Fibroblast of skin of left biceps (primary cell): ENCODE measurements around the gene UNC13A.
"Not testable (repeated sequence)": the region's sequence is repeated elsewhere in the genome, so short reads cannot be mapped to it uniquely, and the experiment has no call there.

ENCODE experiments used
- DNase-seq, 2 experiments: peaks; one replicate each; pipeline ENCODE4 v3.0.0-alpha.2; 2013; ENCODE audit warnings: low read depth in 2 of 2

UNC13A gene

DNA sequence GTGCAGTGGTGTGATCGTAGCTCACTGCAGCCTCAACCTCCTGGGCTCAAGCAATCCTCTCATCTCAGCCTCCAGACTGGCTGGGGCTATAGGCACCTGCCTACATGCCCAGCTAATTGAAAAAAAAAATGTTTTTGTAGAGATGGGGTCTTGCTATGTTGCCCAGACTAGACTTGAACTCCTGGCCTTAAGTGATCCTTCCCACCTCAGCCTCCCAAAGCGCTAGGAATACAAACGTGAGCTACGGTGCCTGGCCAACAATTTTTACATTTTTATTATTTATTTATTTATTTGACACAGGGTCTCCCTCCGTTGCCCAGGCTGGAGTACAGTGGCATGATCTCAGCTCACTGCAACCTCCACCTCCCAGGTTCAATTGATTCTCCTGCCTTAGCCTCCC, 117.9 kb downstream of the UNC13A start:
- DNase-seq, result not testable (repeated sequence)

DNA sequence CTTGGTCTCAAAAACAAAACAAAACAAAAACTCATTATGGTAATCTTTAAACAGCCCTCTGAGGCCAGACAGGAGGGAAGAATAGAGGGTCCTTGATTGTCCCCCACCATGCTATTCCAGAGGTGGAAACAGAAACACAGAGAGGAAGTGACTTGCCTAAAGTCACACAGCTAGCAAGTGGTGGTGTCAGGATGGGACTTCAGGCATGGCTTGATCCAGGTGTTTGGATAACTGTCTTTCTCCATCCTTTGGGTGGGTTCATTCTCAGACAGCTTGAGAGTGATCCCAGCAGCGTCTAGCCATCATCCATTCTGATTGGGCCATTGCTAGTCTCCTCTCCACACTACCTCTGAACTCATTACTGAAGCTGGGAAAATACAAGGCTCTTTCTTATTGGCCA, 120.2 kb downstream of the UNC13A start:
- DNase-seq, result no peak

- DNase-seq, result no peak
Measured at GRCh38 chr19:17565611-17566010, 122.5 kb downstream of the UNC13A start.

DNA sequence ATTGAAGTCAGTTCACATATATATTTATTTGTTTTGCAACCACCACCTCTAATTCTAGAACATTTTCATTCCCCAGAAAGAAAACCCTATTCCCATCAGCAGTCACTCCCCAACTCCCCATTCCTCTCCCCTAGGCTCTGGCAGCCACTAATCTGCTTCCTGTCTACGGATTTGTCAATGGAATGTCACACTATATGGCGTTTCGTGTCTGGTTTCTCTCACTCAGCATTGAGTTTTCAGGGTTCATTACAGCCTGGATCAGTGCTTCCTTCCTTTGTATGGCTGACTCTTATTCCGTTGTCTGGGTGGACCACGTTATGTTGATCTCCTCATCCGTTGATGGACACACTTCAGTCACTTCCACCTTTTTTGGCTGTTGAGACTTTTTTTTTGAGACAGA, 123.4 kb downstream of the UNC13A start:
- DNase-seq, result no peak

DNA sequence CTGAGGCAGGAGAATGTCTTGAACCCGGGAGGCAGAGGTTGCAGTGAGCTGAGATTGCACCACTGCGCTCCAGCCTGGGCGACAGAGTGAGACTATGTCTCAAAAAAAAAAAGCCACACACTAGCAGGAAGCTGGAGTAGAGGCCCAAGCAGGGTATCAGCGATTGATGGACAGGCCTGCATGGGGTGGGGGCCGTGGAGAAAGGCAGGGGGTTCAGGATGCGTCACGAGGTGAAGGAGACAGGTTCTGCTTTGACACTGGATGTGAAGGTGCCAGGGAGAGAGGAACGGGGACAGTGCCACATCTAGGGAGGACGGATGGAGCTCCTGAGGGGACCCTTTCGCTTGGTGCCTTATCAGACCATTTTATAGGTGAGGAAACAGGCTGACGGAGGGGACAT, 125.6 kb downstream of the UNC13A start:
- DNase-seq, result no peak

GRCh38 chr19:17562097-17562496, 126.1 kb downstream of the UNC13A start:
- DNase-seq, result no peak

GRCh38 chr19:17560205-17560595, 128.0 kb downstream of the UNC13A start:
- peak; percentile 19 to 24 for DNase-seq

GRCh38 chr19:17557466-17557865, 130.7 kb downstream of the UNC13A start:
- no peak for DNase-seq

DNA sequence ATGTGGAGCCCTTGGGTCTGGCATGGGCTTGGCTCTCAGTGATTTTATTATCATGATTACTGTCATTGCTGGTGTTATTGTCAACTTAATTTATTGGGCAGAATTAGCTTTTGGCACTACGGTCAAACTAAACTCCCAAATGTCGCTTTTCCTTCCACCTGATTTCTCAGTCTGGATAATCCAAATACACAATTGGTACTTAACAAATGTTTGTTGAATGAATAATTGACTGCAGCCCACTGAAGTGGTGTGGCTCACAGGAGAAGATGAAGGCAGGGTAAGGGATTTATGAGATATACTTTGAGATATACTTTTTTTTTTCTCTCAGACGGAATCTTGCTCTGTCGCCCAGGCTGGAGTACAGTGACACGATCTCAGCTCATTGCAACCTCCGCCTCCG, 131.2 kb downstream of the UNC13A start:
- DNase-seq, result no peak

DNA sequence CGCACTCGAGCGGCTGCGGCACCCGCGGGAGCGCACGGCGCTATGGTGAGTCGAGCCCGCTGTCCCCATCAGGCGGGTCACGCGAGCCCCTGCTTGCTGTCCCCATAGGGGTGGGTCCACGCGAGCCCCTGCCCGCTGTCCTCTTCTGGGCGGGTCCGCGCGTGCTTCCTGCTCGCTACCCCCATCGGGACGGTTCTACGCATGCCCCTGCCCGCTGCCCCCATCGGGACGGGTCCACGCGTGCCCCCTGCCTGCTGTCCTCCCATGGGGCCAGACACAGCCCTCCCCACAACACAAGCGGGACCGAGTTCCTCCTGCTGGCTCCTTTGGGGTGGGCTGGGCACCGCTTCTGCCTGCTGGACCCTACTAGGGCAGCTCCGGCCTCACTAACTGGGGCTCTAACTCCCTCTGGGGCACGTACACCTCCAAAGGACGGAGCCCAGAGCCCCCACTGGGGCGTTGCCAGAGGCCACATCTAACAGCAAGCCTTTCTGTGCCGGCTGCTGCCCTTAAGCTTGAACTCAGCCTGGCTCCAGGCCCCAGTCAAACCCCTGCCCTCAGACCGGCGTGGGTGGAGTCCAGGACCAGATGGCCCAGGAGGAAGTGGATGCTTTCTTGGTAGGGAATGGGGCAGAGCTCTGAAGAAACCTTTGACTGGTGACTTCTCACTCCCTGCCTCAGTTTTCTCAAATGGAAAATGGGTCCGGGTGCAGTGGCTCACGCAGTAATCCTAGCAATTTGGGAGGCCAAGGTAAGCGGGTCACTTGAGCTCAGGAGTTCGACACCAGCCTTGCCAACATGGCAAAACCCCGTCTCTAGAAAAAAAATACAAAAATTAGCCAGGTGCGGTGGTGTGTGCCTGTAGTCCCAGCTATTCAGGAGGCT, 132.0 kb downstream of the UNC13A start:
- DNase-seq, result no peak

GRCh38 chr19:17555480-17555928, 132.7 kb downstream of the UNC13A start, which contains the start of gene COLGALT1:
Gene COLGALT1, plus strand, starts transcription at chr19:17555649. Its CDS starts 65 bp downstream, at chr19:17555714.
- peak; percentile 66 to 74 for DNase-seq

DNA sequence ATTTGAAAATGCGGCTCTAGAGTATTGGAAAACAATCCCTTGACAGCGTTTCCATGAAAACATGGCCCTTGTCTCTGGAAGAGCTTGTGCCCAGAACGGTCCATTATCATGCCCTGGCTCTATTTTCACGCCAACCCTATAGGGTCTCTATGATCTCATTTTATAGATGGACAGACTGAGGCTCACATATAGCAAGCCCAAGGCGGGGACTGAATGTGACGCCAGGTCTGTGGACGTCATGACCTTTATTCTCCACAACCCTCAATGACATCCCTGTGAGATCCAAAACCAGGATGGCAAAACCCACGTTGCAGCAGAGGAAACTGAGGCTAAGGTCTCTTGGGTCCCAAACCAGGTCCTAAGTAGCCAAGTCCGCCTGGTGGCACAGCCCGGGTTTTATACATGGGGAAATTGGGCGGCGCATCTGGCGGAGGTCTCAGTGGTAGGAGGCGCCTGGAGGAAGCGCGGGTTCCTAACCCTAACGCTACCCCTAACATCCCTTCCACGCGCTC, 133.1 kb downstream of the UNC13A start:
- no peak for DNase-seq

DNA sequence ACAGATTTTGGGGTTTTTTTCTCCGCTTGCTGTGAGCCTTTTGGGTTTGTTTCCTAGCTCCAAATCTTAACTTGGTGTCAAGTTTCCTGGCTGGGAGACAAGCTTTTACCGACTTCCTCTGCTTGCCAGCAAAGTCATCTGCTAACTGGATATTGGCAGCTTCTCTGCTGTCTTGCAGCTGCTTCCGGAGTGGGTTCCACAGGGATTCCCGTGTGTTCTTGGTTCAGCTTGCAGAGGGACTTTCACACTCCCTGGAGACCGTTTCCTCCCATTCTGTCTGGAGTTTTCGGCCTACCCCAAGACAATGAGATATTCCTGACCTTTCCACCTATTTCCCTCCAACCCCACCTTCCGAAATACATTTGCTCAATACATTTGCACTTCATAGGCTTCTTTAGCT, 134.9 kb downstream of the UNC13A start:
- peak; percentile 76 to 79 for DNase-seq

- not testable (repeated sequence) for DNase-seq
Measured at GRCh38 chr19:17552735-17553134, 135.4 kb downstream of the UNC13A start.
